Erythroblast (primary cell): ENCODE data around the gene ERICH2.

Experiments
- GATA1 ChIP-seq: IDR thresholded peaks from 2 replicates; pipeline ENCODE4 v1.6.1; 2011; ENCODE audit warnings: low read depth, mild to moderate bottlenecking, control low read depth, low read length, moderate library complexity
- POLR2A ChIP-seq: IDR thresholded peaks from 2 replicates; pipeline ENCODE4 v1.6.1; 2011; ENCODE audit warnings: mild to moderate bottlenecking, low read length

DNA sequence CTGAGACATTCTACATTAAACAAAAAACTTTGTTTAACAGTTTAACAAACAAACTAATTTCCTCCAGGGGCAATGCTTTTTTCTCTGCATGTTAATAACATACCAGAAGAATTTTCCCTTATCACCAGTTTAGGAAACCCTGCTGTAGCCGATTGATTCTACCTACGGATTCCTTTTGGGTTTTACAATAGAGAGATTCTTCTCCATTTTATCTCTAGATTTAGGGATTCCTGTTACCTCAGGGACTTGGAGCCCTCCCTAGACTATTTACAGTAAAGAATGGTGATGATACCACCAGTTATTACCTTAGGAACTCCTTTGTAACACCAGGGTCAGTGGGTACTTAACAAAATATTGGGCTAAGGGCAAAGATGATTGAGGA lies 5.3 kb upstream of the ERICH2 start:
- TF ChIP-seq POLR2A = no peak
- TF ChIP-seq GATA1 = no peak
